ENCODE measurements around the gene LRRC4C. TPM values are rescaled to one million over a fixed set of nuclear protein-coding genes. Genes with fewer than 3 reads are reported as not detected.

LRRC4C gene
- total and polyA plus RNA-seq, 2 donors (not counting 1 experiment from before 2014, with no cell fraction given), result under 0.01 to 0.02 TPM

DNA sequence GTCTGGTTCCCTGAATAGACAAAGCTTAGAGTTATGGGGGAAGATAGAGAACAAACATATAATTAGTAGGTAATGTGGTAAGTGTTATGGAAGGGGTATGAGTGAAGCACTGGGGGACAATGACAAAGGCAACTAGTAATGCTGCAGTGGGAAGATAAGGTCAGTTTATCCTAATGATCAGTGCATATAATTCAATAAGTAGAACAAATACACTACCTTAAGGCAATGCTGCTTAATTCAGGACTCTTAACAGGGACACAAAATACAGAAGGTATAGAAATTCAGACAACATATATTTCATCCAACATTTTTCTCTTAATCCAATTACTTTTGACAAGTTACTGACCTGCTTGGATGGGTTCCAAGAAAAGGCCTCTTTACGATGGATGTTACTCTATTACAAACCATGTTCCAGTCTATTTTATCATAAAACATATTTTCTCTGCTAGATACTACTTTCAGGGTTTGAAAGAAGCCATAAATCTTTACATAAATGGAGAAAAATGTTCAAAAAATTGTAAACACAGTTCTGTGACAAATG, 1186.2 kb downstream of the LRRC4C start:
- H3K9me3 ChIP-seq (ENCODE audit: control insufficient read depth, insufficient read depth, low read depth, low read length), result no peaks in the 10 kb centered on the region
- no peaks in the 10 kb centered on the region for H3K36me3 ChIP-seq (ENCODE audit: control insufficient read depth, insufficient read depth, low read length)
- H3K27me3 ChIP-seq (ENCODE audit: control insufficient read depth, insufficient read depth, low read length), result no peaks in the 10 kb centered on the region
- TF ChIP-seq, protein P1, sequence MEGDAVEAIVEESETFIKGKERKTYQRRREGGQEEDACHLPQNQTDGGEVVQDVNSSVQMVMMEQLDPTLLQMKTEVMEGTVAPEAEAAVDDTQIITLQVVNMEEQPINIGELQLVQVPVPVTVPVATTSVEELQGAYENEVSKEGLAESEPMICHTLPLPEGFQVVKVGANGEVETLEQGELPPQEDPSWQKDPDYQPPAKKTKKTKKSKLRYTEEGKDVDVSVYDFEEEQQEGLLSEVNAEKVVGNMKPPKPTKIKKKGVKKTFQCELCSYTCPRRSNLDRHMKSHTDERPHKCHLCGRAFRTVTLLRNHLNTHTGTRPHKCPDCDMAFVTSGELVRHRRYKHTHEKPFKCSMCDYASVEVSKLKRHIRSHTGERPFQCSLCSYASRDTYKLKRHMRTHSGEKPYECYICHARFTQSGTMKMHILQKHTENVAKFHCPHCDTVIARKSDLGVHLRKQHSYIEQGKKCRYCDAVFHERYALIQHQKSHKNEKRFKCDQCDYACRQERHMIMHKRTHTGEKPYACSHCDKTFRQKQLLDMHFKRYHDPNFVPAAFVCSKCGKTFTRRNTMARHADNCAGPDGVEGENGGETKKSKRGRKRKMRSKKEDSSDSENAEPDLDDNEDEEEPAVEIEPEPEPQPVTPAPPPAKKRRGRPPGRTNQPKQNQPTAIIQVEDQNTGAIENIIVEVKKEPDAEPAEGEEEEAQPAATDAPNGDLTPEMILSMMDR (conservative IDR thresholded peaks at IDR 0.05 in 1 of 2, IDR thresholded peaks at IDR 0.05 in 1 of 2; ENCODE audit: low read depth in 1 of 2, low read length in 2 of 2), result no peak
- no peak for TF ChIP-seq EZH2 (IDR thresholded peaks at IDR 0.05; ENCODE audit: low read length, missing control alignments)
- H3K27ac ChIP-seq (ENCODE audit: insufficient read depth, low read length), result no peak overlapping the region
- no peak overlapping the region for H3K9ac ChIP-seq (ENCODE audit: insufficient read depth, low read length)
- H3K4me3 ChIP-seq (replicated peaks in 1 of 4; ENCODE audit: control extremely low read depth in 1 of 4, insufficient read depth in 1 of 4, low read depth in 3 of 4, low read length in 4 of 4), result no peak overlapping the region
- no peak for DNase-seq (ENCODE audit: low read depth in 2 of 2)
- no peaks in the 10 kb centered on the region for H4K20me1 ChIP-seq (ENCODE audit: control insufficient read depth, extremely low read depth, insufficient read depth, low read length)
- H3K4me2 ChIP-seq (ENCODE audit: extremely low read depth, insufficient read depth, low read length), result no peak overlapping the region
- no peak overlapping the region for H2AFZ ChIP-seq (ENCODE audit: low read length)
- H3K4me1 ChIP-seq (ENCODE audit: control insufficient read depth, extremely low read depth, insufficient read depth, low read length), result no peaks in the 10 kb centered on the region
- no peaks in the 10 kb centered on the region for H3K79me2 ChIP-seq (ENCODE audit: control insufficient read depth, insufficient read depth, low read length)

GRCh38 chr11:40271361-40271760, 1188.1 kb downstream of the LRRC4C start:
- Histone ChIP-seq H3K27me3 (ENCODE audit: control insufficient read depth, insufficient read depth, low read length) (no peaks in the 10 kb centered on the region), H3K79me2 (ENCODE audit: control insufficient read depth, insufficient read depth, low read length) (no peaks in the 10 kb centered on the region), H3K4me2 (ENCODE audit: extremely low read depth, insufficient read depth, low read length) (no peak overlapping the region), H3K36me3 (ENCODE audit: control insufficient read depth, insufficient read depth, low read length) (no peaks in the 10 kb centered on the region), H3K4me1 (ENCODE audit: control insufficient read depth, extremely low read depth, insufficient read depth, low read length) (no peaks in the 10 kb centered on the region), H3K9ac (ENCODE audit: insufficient read depth, low read length) (no peak overlapping the region), H2AFZ (ENCODE audit: low read length) (no peak overlapping the region), H3K9me3 (ENCODE audit: control insufficient read depth, insufficient read depth, low read depth, low read length) (no peaks in the 10 kb centered on the region), H4K20me1 (ENCODE audit: control insufficient read depth, extremely low read depth, insufficient read depth, low read length) (no peaks in the 10 kb centered on the region), H3K27ac (ENCODE audit: insufficient read depth, low read length) (no peak overlapping the region), H3K4me3 (replicated peaks in 1 of 4; ENCODE audit: control extremely low read depth in 1 of 4, insufficient read depth in 1 of 4, low read depth in 3 of 4, low read length in 4 of 4) (no peak overlapping the region)
- no peak for TF ChIP-seq EZH2 (IDR thresholded peaks at IDR 0.05; ENCODE audit: low read length, missing control alignments)
- TF ChIP-seq, protein P1 (conservative IDR thresholded peaks at IDR 0.05 in 1 of 2, IDR thresholded peaks at IDR 0.05 in 1 of 2; ENCODE audit: low read depth in 1 of 2, low read length in 2 of 2), result no peak
- peak in 1 of 2 donors; percentile 77 for DNase-seq (ENCODE audit: low read depth in 2 of 2)

DNA sequence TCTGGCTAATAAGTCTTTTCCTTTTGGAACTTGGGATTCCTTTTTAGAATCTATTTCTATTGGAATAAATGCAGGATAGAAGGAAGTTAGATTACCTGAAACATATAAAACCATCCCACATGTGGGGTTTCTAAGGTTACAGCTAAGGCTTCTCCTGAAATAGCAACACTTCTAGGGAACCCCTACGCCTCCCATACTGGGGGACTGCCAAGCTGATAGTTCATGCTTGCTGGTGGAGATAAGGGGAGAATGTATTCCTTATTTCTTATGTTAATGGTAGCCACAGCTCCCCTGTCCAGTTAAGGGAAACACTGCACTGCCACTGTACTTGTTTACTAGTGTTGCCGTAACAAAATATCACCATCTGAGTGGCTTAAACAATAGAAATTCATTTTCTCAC, 1189.6 kb downstream of the LRRC4C start:
- no peak overlapping the region for H3K27ac ChIP-seq (ENCODE audit: insufficient read depth, low read length)
- H3K4me1 ChIP-seq (ENCODE audit: control insufficient read depth, extremely low read depth, insufficient read depth, low read length), result no peaks in the 10 kb centered on the region
- no peaks in the 10 kb centered on the region for H3K27me3 ChIP-seq (ENCODE audit: control insufficient read depth, insufficient read depth, low read length)
- H2AFZ ChIP-seq (ENCODE audit: low read length), result no peak overlapping the region
- H4K20me1 ChIP-seq (ENCODE audit: control insufficient read depth, extremely low read depth, insufficient read depth, low read length), result no peaks in the 10 kb centered on the region
- no peak overlapping the region for H3K9ac ChIP-seq (ENCODE audit: insufficient read depth, low read length)
- no peaks in the 10 kb centered on the region for H3K36me3 ChIP-seq (ENCODE audit: control insufficient read depth, insufficient read depth, low read length)
- TF ChIP-seq EZH2 (IDR thresholded peaks at IDR 0.05; ENCODE audit: low read length, missing control alignments), result no peak
- TF ChIP-seq, protein P1 (conservative IDR thresholded peaks at IDR 0.05 in 1 of 2, IDR thresholded peaks at IDR 0.05 in 1 of 2; ENCODE audit: low read depth in 1 of 2, low read length in 2 of 2), result no peak
- peak in 1 of 2 donors; percentile 53 for DNase-seq (ENCODE audit: low read depth in 2 of 2)
- no peak overlapping the region for H3K4me3 ChIP-seq (replicated peaks in 1 of 4; ENCODE audit: control extremely low read depth in 1 of 4, insufficient read depth in 1 of 4, low read depth in 3 of 4, low read length in 4 of 4)
- H3K4me2 ChIP-seq (ENCODE audit: extremely low read depth, insufficient read depth, low read length), result no peak overlapping the region
- no peaks in the 10 kb centered on the region for H3K9me3 ChIP-seq (ENCODE audit: control insufficient read depth, insufficient read depth, low read depth, low read length)
- H3K79me2 ChIP-seq (ENCODE audit: control insufficient read depth, insufficient read depth, low read length), result no peaks in the 10 kb centered on the region

Measured in fibroblast of lung (primary cell).